GM12873 (cell line): ENCODE data around the gene PPP1R3C.

Experiments
- CTCF ChIP-seq: IDR thresholded peaks from 2 replicates; pipeline ENCODE4 v1.5.1; 2012; ENCODE audit warnings: low read depth, mild to moderate bottlenecking, moderate library complexity, low read length, control low read depth; ENCODE audit not compliant: insufficient read depth; ENCODE audit errors: missing control alignments

Gene PPP1R3C

GRCh38 chr10:91605968-91606367 is 26.9 kb downstream of the PPP1R3C start:
- TF ChIP-seq CTCF: no peak

GRCh38 chr10:91604553-91605534 is 28.0 kb downstream of the PPP1R3C start:
- TF ChIP-seq CTCF: no peak

DNA sequence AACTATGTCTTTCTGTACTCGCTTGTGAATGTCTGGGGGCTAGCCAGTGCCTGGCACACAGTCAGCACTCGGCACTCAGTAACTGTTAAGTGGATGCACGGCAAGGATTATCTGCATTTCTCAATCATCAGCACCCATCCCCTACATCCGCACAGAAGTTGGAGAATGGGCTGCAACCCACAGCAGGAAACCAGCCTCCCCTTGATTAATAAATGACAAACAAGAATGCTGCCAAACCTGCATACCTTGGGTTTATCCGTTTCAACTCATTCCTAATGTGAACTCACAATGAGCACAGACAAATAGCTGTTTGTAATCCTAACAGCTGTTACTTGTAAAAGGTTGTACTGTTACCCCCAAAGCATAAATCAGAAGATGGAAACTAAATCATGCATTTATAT is 28.9 kb downstream of the PPP1R3C start:
- TF ChIP-seq CTCF: no peak

- no peak for TF ChIP-seq CTCF
These were observed 29.9 kb downstream of the PPP1R3C start for GRCh38 chr10:91602868-91603568.

DNA sequence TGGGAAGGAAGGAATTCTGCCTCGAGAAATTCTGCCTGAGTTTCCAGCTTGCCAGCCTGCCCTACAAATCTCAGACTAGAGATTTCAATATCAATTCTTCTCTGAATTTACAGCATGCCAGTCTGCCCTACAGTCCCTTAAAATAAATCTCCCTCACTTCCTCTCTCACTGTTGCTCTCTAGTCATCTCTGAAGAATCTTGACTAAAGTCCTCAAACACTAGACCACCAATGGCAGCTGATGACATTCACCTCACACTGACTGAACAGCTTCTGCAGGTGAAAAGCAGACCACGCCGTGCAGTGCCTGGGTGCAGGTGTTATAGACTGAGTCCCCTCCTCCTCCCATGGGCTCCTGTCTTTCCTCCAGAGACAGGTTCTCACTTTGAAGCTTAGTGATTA is 30.4 kb downstream of the PPP1R3C start:
- no peak for TF ChIP-seq CTCF

DNA sequence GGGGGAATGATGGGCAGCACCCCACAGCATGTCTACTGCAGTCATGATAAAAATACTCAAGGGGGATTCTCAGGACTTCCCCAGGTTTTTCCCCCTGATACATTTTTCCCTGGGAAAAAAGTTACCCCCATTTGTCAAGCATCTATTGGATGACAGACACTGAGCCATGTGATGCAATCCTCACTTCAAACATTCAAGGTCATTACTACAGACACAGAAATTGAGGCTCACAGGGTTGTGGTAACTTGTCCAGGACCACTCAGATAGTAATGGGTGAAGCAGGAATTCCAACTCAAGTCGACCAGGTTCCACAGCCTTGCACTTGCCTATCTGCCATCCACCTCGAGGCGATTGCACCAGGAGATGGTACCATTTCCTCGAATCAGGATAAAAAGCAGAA is 31.7 kb downstream of the PPP1R3C start:
- no peak for TF ChIP-seq CTCF
